ENCODE data around the gene ALK. TPM values are rescaled to one million over a fixed set of nuclear protein-coding genes. Genes with fewer than 3 reads are reported as not detected.

ALK gene
- total and polyA plus RNA-seq, 12 donors = 0.09 to 1.8 (median 0.53) TPM; not detected in 1

DNA sequence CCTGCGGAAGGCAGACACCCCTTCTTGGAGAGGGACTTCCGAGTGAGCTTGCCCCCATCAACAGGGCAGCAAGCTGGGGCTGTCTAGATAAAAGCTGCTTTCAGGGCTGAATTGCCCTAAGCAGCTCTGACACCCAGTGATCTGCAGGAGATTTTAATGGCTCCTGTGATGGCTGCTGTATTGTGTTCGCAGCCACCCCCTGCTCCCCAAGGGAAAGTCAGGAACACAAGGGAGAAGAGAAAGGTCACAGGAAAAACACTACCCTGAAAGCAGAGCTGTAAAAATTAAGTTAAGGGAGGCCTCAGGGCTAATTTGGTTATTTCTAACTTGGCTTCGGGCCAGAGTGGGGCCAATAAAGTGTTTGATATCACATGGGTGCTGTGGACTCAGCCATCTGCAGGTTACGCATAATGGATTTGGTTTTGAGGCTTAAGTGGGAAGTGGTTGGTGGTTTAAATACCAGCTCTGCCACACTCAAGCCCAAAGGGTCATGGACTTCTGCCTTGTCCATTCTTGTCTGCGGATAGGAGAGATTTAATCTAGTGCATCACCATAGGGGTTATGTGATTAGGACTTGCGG, 658.6 kb downstream of the ALK start:
- Histone ChIP-seq H3K27ac (peak overlapping the region in 1 of 5 donors; percentile 5), H3K36me3 (replicated peaks in 1 of 2) (no peaks in the 10 kb centered on the region), H3K27me3 (no peaks in the 10 kb centered on the region), H3K4me3 (no peak overlapping the region), H3K9me3 (replicated peaks in 1 of 3) (no peaks in the 10 kb centered on the region), H3K4me1 (replicated peaks in 1 of 2) (peaks cover 0 to 6% of the 10 kb centered on the region in 2 donors)
- intact Hi-C loops (cut with DNase I) = no loop called here
- WGBS, 4 donors = 85 to 91% (median 87%) methylated on average over 5 to 7 of the region's 7 CpGs
- DNase-seq = peak in 1 of 7 donors; percentile 85
- TF ChIP-seq POLR2A (IDR thresholded peaks at IDR 0.05) = no peak
- TF ChIP-seq, protein P1, sequence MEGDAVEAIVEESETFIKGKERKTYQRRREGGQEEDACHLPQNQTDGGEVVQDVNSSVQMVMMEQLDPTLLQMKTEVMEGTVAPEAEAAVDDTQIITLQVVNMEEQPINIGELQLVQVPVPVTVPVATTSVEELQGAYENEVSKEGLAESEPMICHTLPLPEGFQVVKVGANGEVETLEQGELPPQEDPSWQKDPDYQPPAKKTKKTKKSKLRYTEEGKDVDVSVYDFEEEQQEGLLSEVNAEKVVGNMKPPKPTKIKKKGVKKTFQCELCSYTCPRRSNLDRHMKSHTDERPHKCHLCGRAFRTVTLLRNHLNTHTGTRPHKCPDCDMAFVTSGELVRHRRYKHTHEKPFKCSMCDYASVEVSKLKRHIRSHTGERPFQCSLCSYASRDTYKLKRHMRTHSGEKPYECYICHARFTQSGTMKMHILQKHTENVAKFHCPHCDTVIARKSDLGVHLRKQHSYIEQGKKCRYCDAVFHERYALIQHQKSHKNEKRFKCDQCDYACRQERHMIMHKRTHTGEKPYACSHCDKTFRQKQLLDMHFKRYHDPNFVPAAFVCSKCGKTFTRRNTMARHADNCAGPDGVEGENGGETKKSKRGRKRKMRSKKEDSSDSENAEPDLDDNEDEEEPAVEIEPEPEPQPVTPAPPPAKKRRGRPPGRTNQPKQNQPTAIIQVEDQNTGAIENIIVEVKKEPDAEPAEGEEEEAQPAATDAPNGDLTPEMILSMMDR (IDR thresholded peaks at IDR 0.05) = no peak

DNA sequence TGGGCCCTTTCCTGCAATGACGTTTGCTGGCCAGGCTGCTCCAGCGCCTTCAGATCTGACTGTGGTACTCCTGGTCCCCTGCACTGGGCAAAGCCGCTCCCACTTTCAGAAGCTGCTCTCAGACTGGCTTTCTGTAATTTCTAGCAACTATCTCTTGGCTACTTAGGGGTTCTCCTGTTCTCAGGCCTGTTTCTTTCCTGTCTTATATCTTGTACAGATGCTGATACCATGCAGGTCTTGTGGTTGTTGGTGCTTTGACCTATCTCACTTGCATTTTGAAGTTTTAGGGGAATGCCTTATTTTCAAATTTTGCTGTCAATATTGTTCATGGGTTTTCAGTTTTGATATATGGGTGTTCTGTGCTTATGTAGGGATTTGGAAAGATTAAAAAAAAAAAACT, 660.4 kb downstream of the ALK start:
- Histone ChIP-seq H3K27me3 (no peaks in the 10 kb centered on the region), H3K27ac (no peak overlapping the region), H3K36me3 (replicated peaks in 1 of 2) (no peaks in the 10 kb centered on the region), H3K4me3 (no peak overlapping the region), H3K9me3 (replicated peaks in 1 of 3) (no peaks in the 10 kb centered on the region), H3K4me1 (replicated peaks in 1 of 2) (peaks cover 0 to 6% of the 10 kb centered on the region in 2 donors)
- WGBS, 4 donors = 76 to 85% (median 81%) methylated on average over 3 of the region's 3 CpGs
- TF ChIP-seq, protein P1 (IDR thresholded peaks at IDR 0.05) = no peak
- TF ChIP-seq POLR2A (IDR thresholded peaks at IDR 0.05) = no peak
- intact Hi-C loops (cut with DNase I) = no loop called here
- no peak for DNase-seq

- 26 to 39% (median 32%) methylated on average over 6 of the region's 6 CpGs for WGBS, 4 donors
- intact Hi-C loops (cut with DNase I) = no loop called here
- H3K27me3 ChIP-seq = no peaks in the 10 kb centered on the region
- peak overlapping the region in 1 of 4 donors; percentile 23 for H3K4me3 ChIP-seq
- H3K27ac ChIP-seq = no peak overlapping the region
- no peak for DNase-seq
- H3K36me3 ChIP-seq (replicated peaks in 1 of 2) = no peaks in the 10 kb centered on the region
- TF ChIP-seq, protein P1 (IDR thresholded peaks at IDR 0.05) = no peak
- no peak for TF ChIP-seq POLR2A (IDR thresholded peaks at IDR 0.05)
- H3K9me3 ChIP-seq (replicated peaks in 1 of 3) = no peaks in the 10 kb centered on the region
- H3K4me1 ChIP-seq (replicated peaks in 1 of 2) = peaks cover 0 to 6% of the 10 kb centered on the region in 2 donors
These were observed 661.1 kb downstream of the ALK start for GRCh38 chr2:29260142-29260772.

- TF ChIP-seq POLR2A (IDR thresholded peaks at IDR 0.05) = no peak
- TF ChIP-seq, protein P1 (IDR thresholded peaks at IDR 0.05) = no peak
- Histone ChIP-seq H3K4me1 (replicated peaks in 1 of 2) (peaks cover 0 to 6% of the 10 kb centered on the region in 2 donors), H3K27me3 (no peaks in the 10 kb centered on the region), H3K36me3 (replicated peaks in 1 of 2) (no peaks in the 10 kb centered on the region), H3K9me3 (replicated peaks in 1 of 3) (no peaks in the 10 kb centered on the region), H3K27ac (no peak overlapping the region), H3K4me3 (no peak overlapping the region)
- intact Hi-C loops (cut with DNase I) = no loop called here
- no peak for DNase-seq
- 54 to 61% (median 60%) methylated on average over 4 of the region's 4 CpGs for WGBS, 4 donors
These were observed 662.2 kb downstream of the ALK start for GRCh38 chr2:29259221-29259620.
